ENCODE measurements around the gene ZNF77. TPM values are rescaled to one million over a fixed set of nuclear protein-coding genes. Genes with fewer than 3 reads are reported as not detected.
"Not testable (repeated sequence)": the region's sequence is repeated elsewhere in the genome, so short reads cannot be mapped to it uniquely, and the experiment has no call there.

ZNF77 gene
- polyA plus RNA-seq, 1 experiment: 3.6 TPM

DNA sequence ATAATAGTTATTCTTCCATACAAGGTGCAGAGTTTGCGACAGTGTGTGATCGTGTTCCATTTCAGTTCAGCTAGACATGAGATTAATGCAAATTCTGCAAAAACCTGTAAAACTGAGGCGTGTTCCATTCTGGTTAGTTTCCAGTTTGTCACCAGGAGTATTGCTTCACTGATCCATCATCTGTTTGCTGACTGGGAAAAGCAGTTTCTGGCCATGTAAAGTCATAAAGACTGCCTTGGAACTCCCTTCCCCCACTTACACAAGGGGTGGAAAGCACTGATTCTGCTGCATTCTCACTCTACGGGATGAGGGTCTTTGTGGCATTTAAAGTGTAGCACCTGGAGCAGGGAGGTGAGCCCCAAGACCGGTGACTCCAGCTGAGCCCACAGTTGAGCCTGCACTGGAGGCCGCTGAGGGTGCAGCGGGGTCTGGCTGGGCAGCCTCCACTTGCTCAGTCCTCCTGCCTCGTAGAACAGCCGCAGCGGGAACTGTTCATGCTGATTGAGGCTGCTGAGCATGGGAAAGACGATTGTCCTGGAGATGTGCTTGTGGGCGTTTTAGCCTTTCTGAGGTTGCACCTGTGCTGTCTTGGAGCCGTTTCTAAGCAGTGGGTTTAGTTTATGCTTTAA lies 42.1 kb downstream of the ZNF77 start:
- ChIA-PET CTCF (no interaction called here), POLR2A (no interaction called here)
- no peak for DNase-seq (ENCODE audit: low read depth, low spot score)
- no peaks in the 10 kb centered on the region for H3K27me3 ChIP-seq (ENCODE audit: control insufficient read depth, insufficient read depth, low read length)
- peaks cover 9% of the 10 kb centered on the region; the same call in 1 of the 2 replicates for H3K9me3 ChIP-seq (ENCODE audit: control insufficient read depth, insufficient read depth, low read length)
- no peak for TF ChIP-seq CTCF (IDR thresholded peaks at IDR 0.05; ENCODE audit: low read depth, low read length)
- no peak overlapping the region for H3K27ac ChIP-seq (ENCODE audit: low read depth, low read length)
- H3K4me3 ChIP-seq (ENCODE audit: low read depth, low read length): no peak overlapping the region

- H3K27ac ChIP-seq (ENCODE audit: low read depth, low read length): peak within 1 kb of the TSS; percentile 52
- TF ChIP-seq CTCF (IDR thresholded peaks at IDR 0.05; ENCODE audit: low read depth, low read length): no peak
- POLR2A ChIA-PET: interaction anchor here (0.9 kb wide), 2 partner anchors 38 to 50 kb away, joined by 3 to 13 read pairs; no protein-coding TSS in a partner anchor
- CTCF ChIA-PET: interaction anchor here (0.6 to 1.0 kb wide), 4 partner anchors 13 to 1321 kb away, joined by 3 to 4 read pairs (median 3); no protein-coding TSS in a partner anchor
- H3K4me3 ChIP-seq (ENCODE audit: low read depth, low read length): peak within 1 kb of the TSS; percentile 95
- H3K27me3 ChIP-seq (ENCODE audit: control insufficient read depth, insufficient read depth, low read length): no peaks in the 10 kb centered on the region
- H3K9me3 ChIP-seq (ENCODE audit: control insufficient read depth, insufficient read depth, low read length): peaks cover 16% of the 10 kb centered on the region
- DNase-seq (ENCODE audit: low read depth, low spot score): peak; percentile 97
Measured at GRCh38 chr19:2900296-2901252, 44.2 kb downstream of the ZNF77 start, which contains the start of gene ZNF57. Gene ZNF57, plus strand, starts transcription at chr19:2900928. Its CDS starts 118 bp downstream, at chr19:2901046.

GRCh38 chr19:2896694-2897093 lies 48.1 kb downstream of the ZNF77 start:
- TF ChIP-seq CTCF (IDR thresholded peaks at IDR 0.05; ENCODE audit: low read depth, low read length): no peak
- Histone ChIP-seq H3K9me3 (ENCODE audit: control insufficient read depth, insufficient read depth, low read length) (peaks cover 19% of the 10 kb centered on the region), H3K27me3 (ENCODE audit: control insufficient read depth, insufficient read depth, low read length) (no peaks in the 10 kb centered on the region), H3K4me3 (ENCODE audit: low read depth, low read length) (no peak overlapping the region), H3K27ac (ENCODE audit: low read depth, low read length) (no peak overlapping the region)
- no peak for DNase-seq (ENCODE audit: low read depth, low spot score)
- POLR2A ChIA-PET: no interaction called here
- CTCF ChIA-PET: interaction anchor here (1.0 kb wide), 1 partner anchor 10 kb away, joined by 3 read pairs; no protein-coding TSS in a partner anchor

GRCh38 chr19:2890531-2890930 lies 54.2 kb downstream of the ZNF77 start:
- POLR2A ChIA-PET; H3K27ac ChIP-seq (ENCODE audit: low read depth, low read length); CTCF ChIA-PET; DNase-seq (ENCODE audit: low read depth, low spot score); H3K27me3 ChIP-seq (ENCODE audit: control insufficient read depth, insufficient read depth, low read length); H3K4me3 ChIP-seq (ENCODE audit: low read depth, low read length): not testable (repeated sequence)
- peaks cover 12% of the 10 kb centered on the region for H3K9me3 ChIP-seq (ENCODE audit: control insufficient read depth, insufficient read depth, low read length)

GRCh38 chr19:2888731-2889224 lies 56.0 kb downstream of the ZNF77 start:
- Histone ChIP-seq H3K27me3 (ENCODE audit: control insufficient read depth, insufficient read depth, low read length) (no peaks in the 10 kb centered on the region), H3K4me3 (ENCODE audit: low read depth, low read length) (no peak overlapping the region), H3K9me3 (ENCODE audit: control insufficient read depth, insufficient read depth, low read length) (peaks cover 11% of the 10 kb centered on the region), H3K27ac (ENCODE audit: low read depth, low read length) (no peak overlapping the region)
- TF ChIP-seq CTCF (IDR thresholded peaks at IDR 0.05; ENCODE audit: low read depth, low read length): no peak
- ChIA-PET CTCF (interaction anchor here (1.1 to 2.1 kb wide), 4 partner anchors 12 to 69 kb away, joined by 3 to 12 read pairs (median 4); partner anchors contain the start of genes ZNF554 and ZNF57), POLR2A (no interaction called here)
- no peak for DNase-seq (ENCODE audit: low read depth, low spot score)

Measured in AG04450 (cell line).